ENCODE measurements around the gene SCAPER.
"Not testable (repeated sequence)": the region's sequence is repeated elsewhere in the genome, so short reads cannot be mapped to it uniquely, and the experiment has no call there.

The SCAPER gene

DNA sequence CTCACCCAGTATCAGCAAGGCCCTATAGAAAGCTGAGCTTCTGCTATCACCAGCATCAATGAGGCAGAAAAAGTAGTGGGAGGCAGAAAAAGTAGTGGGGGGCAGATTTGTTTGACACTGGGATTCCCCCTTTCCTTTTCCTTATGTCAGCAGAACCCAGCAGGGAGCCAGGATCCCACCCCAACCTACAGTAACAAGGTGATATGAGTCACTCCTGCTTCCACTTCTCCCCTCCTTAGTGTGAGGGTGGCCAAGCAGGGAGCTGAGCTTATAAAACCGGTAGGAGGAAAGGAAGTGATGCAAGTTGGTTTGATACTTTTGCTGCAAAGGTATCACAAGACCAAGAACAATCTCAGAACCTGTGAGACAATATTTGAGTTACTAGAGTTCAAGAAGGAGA lies 128.7 kb downstream of the SCAPER start:
- DNase-seq: no peak

DNA sequence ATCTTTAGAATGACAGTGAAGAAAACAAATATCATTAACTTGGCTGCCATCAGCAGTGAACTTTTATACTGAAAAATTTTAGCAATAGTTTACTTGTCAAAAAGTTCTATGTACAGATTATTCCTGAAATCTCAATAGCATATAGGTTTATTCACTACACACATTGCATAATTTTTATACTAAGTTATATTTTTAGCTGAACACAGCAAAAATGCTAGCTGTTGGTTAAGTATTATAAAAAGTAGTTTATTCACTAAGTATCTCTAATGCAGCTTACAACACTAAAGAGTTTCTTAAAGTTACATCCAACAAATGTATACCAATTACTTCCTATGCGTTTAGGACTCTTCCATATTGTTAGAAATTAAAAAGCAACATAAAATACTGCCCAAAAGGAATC lies 131.9 kb downstream of the SCAPER start:
- DNase-seq: no peak

DNA sequence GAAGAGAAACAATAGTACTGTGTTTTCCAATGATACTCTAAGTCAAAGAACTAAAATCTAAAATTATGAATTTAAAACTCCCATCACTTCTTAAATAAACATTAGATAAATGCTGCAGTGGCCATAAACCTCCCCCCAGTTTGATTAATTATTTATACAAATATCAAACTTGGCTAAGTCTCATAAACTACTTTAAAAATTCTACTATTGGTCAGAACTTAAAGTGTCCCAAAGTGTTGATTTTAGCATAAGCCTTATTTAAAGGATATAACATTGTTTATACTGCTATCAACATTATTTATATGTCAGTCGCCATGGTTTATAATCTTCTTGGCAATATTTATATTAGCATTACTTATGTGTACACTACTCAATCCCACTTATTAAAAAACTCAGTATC lies 132.4 kb downstream of the SCAPER start:
- DNase-seq: no peak

DNA sequence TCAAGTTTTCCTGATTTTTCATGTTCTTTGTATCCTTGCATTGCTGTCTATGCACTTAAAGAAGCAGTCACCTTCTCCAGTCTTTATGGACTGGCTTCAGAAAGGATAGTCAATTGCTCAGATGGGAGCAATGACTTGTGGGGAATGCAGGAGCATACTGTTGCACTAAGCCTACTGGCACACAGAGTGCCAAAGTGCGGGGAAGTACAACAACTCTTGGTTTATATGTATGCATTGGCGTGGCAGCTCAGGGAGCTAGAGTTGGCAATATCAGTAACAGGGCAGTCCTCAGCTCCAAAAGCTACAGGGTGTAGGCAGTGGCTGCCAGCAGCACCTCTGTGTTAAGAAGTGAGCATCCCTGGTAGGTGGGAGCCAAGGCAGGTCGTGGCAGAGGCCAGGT lies 141.1 kb downstream of the SCAPER start:
- DNase-seq: no peak

DNA sequence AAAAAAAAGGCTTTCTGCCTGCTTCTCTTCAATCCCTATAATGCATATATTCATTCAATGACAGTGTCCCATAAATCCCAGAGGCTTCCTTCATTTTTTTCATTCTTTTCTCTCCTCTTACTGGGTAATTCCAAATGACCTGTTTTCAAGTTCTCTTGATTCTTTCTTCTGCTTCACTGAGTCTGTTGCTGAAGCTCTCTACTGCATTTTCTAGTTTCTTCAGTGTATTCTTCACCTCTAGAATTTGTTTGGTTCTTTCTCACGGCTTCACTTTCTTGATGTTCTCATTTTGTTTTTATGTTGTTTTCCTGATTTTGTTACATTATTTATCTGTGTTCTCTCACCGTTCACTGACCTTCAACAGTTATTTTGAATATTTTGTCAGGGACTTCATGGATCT lies 141.6 kb downstream of the SCAPER start:
- DNase-seq: no peak

DNA sequence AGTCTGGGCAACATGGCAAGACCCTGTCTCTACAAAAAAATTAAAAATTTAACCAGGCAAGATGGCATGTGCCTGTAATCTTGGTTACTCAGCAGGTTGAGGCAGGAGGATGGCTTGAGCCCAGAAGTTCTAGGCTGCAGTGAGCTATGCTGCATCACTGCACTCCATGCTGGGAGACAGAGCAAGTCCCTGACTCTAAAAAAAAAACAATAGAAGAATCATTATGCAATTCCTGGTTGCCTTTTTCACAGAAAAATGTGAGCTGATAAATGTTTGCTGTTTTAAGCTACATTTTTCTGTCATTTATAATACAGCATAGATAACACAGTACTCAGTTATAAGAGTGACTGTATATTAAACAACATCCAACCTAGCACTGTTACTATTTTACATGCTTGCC lies 148.8 kb downstream of the SCAPER start:
- DNase-seq: peak; percentile 3

DNA sequence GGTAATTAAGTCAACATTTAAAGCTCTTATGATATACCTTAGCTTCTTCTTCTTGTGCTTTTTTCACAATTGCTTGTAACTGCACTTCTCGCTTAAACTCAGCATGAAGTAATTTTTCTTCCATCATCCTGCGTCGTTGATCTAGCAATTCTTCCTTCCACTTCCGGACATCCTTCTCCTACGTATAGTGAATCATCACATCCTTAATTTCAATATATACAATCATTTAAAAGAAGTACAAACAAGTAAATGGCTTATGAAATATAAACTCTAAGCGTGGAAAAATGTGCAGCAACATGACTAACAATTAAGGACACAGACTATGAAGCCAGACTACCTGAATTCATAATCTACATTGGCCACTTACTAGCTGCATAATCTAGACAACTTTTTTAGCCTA lies 151.4 kb downstream of the SCAPER start:
- no peak for DNase-seq

DNA sequence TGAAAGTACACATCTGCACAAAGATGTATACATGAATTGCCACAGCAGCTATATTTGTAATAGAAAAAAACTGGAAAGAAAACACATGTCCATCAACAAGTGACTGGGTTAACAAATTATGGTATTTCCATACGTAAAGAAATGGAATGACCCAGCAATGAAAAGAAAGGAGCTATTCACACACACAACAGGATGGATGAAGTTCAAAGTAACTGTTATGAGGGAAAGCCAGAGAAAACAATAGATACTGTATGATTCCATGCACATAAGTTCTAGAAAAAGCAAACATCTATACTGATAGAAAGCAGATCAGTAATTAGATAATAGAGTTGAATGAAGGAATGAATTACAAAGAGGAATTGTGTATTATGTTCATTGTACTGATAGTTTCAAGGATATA lies 152.0 kb downstream of the SCAPER start:
- no peak for DNase-seq

DNA sequence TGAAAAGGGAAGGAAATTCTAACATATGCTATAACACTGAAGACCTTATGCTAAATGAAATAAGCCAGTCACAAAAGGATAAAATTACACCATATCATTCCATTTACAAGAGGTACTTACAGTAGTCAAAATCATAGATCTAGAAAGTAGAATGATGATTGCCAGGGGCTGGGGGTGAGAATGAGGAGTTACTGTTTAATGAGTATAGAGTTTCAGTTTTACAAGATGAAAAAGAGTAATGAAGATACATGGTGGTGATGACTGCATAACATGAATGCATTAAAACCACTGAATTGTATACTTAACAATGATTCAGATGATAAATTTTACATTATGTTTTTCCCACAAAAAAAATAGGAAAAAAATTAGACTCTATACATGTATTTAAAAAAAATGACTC lies 152.6 kb downstream of the SCAPER start:
- no peak for DNase-seq

DNA sequence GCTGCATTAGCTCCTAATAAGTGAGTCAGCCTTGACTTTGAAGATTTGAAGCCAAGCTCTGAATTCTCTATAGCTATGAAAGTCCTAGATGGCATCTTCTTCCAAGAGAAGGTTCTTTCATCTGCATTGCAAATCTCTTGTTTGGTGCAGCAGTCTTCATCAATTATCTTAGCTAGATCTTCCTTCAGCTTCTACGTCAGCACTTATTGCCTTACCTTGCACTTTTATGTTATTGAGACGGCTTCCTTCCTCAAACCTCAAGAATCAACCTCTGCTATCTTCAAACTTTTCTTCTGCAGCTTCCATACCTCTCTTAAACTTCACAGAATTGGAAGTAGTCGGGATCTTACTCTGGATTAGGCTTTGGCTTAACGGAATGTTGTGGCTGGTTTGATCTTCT lies 167.6 kb downstream of the SCAPER start:
- no peak for DNase-seq

DNA sequence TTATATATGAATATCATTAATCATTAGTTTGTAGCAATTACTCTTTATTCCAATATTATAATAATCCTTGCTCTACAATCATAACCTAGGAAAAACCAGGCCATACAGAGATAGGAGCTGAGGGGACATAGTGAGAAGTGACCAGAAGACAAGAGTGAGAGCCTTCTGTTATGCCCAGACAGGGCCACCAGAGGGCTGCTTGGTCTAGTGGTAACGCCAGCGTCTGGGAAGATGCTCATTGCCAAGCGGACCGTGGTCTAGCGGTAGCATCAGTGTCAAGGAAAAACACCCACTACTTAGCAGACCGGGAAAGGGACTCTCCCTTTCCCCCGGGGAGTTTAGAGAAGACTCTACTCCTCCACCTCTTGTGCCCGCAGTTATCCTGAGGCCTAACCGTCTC lies 172.8 kb downstream of the SCAPER start:
- DNase-seq: not testable (repeated sequence)

DNA sequence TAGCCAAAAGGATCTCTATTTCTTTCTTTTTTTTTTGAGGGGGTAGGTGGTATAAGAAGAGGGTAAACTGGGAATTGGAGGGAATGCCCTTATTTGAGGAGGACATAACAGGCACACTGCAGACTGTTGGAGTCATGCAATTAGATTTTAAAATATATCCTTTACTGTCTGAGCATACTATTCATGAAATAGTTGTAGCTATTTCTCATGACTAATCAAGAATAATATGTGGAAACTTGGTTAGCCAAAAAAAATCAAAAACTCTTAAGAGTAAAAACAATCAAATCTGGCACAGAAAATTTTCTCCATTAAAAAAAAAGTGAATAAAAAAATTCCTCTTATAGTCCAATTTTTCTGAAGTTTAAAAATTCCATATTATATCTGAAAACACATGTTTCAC lies 174.9 kb downstream of the SCAPER start:
- no peak for DNase-seq

DNA sequence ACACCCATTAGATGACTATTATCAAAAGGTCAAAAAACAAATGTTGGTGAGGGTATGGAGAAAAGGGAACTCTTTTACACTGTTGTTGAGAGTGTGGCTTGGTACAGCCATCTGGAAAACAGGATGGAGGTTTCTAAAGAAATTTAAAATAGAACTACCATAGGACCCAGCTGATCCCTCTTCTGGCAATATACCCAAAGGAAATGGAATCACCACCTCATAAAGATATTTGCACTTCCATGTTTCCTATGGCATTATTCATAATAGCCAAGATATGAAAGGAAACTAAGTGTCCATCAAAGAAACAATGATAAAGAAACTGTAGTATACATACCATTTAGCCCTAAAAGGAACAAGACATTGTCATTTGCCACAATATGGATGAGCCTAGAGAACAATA lies 186.3 kb downstream of the SCAPER start:
- no peak for DNase-seq

DNA sequence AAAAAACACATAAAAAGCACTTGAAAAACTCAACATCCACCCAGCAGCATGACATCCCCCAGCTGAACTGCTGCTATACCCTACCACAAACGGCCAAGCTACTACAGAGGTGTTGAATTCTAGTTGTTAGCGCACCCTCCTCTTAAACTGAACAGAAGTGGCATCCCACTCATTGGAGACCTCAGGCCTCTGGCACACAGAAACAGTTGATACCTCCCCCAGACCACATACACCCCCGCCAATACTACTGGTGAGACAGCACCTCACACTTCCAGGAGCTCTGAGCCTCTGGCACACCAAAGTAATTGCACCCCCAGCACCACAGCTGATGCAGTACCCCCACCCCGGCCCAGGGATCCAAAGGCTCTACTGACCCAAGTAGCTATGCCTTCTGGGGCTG lies 190.2 kb downstream of the SCAPER start:
- DNase-seq: no peak

DNA sequence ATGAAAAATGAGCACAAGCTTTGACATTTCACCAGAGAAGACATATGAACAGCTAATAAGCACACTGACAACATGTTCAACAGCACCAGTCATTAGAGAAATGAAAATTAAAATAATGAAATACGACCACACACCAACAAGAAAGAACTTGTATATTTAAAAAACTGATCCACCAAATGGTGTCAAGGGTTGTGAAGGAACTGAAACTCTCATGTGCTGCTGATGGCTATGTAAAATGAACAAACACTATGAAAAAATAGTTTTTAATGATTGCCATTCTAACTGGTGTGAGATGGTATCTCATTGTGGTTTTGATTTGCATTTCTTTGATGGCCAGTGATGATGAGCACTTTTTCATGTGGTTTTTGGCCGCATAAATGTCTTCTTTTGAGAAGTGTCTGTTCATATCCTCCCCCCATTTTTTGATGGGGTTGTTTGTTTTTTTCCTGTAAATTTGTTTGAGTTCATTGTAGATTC lies 193.8 kb downstream of the SCAPER start:
- DNase-seq: no peak

DNA sequence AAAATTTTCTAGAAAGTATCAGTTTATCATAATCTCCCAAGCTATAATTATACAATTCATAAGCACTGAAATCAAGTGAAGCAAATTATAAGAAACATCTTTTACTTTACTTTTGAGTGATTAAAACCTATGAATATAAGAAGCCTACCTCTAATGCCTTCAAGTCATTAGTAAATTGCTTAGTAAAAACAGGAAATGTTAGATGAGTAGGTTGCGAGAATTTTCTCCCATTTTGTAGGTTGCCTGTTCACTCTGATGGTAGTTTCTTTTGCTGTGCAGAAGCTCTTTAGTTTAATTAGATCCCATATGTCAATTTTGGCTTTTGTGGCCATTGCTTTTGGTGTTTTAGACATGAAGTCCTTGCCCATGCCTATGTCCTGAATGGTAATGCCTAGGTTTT lies 201.1 kb downstream of the SCAPER start:
- DNase-seq: not testable (repeated sequence)

DNA sequence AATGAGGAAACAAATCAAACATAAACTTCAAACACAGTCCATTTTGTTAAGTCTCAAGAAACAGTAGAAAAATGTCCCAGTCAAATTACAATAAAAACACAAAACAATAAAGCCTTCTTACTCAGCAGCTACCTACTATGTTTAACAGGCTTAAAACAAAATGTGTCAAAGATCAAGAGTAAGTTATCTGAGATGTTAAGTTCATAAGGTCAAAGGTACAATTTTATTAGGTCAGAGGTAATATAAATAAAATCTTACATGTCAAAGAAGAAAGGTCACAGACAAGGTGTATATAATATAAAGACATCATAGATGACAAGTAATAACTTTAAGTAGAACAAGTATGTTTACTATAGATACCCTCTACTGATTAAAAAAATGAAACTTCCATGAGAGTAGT lies 208.3 kb downstream of the SCAPER start:
- DNase-seq: no peak

DNA sequence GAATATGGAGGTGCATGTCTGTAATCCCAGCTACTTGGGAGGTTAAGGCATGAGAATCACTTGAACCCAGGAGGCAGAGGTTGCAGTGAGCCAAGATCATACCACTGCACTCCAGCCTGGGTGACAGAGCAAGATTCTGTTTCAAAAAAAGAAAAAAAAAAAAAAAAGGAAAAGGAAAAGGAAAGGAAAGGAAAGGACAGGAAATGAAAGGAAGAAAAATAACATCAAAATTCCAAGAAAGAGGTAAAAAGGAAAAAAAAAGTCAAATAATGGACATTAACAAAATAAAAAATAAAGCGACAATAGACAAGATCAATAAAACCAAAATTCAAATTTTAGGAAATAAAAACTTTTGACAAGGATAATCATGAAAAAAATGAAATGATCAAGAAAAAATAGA lies 212.6 kb downstream of the SCAPER start:
- not testable (repeated sequence) for DNase-seq

DNA sequence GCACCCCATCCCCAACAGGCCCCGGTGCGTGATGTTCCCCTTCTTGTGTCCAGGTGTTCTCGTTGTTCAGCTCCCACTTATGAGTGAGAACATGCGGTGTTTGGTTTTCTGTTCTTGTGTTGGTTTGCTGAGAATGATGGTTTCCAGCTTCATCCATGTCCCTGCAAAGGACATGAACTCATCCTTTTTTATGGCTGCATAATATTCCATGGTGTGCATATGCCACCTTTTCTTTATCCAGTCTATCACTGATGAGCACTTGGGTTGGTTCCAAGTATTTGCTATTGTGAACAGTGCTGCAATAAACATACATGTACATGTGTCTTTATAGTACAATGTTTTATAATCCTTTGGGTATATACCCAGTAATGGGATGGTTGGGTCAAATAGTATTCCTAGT lies 217.5 kb downstream of the SCAPER start:
- DNase-seq: not testable (repeated sequence)

DNA sequence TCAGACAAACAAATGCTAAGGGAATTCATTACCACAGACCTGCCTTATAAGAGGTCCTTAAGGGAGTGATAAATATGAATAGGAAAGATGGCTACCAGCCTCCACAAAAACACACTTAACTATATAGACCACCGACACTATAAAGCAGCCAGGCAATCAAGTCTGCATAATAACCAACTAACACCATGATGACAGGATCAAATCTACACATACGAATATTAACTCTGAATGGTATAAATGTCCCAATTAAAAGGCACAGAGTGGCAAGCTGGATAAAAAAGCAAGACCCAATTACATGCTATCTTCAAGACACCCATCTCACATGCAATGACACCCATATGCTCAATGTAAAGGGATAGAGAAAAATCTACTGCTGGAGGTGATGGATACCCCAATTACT lies 221.1 kb downstream of the SCAPER start:
- DNase-seq: no peak

DNA sequence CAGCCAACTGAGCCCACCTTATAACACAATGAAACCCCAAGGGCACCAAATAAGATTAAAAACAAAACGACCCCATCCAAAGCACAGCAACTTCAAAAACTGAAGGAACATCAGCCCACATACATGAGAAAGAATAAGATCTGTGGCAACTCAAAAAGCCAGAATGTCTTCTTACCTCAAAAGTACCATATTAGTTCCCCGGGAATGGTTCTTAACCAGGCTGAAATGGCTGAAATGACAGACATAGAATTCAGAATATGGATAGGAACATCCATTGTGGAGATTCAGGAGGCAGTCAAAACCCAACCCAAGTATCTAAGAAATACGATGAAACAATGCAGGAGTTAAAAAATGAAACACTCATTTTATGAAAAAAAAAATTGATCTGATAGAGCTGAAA lies 222.3 kb downstream of the SCAPER start:
- DNase-seq: no peak

DNA sequence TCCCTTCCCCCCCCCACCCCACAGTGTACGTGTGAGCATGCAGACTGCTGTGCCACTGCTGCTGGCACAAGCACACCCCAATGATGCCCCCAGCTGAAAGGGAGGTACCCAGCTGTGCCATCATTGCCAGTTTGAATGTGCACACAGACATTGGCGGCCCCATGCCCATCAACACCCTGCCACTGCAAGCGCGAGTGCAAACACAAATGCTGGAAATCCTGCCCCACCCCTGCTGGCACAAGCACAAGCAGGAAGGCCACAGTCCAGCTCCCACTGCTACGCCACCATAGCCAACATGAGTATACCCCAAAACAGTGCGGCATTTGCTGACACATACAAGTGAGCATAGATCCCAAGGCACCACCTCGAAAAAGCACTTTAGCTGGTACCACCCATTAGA lies 222.9 kb downstream of the SCAPER start:
- DNase-seq: no peak

DNA sequence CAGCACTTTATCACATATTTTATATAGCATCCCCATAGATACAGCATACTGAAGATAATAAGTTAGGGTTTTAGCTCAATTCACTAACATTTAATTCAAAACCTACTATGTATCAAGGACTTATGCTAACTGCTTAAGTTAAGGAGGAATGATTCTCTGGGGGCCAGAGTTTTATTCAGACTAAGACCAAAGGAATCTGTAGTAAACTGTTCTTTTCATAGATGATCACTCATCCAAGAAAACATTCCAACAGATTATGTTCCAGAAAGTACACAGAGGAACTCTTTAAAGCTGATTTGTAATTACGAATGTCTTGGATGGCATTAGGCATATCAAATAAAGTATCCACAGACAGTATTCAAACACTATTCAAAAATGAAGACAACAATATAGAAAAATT lies 226.4 kb downstream of the SCAPER start:
- DNase-seq: peak; percentile 33

DNA sequence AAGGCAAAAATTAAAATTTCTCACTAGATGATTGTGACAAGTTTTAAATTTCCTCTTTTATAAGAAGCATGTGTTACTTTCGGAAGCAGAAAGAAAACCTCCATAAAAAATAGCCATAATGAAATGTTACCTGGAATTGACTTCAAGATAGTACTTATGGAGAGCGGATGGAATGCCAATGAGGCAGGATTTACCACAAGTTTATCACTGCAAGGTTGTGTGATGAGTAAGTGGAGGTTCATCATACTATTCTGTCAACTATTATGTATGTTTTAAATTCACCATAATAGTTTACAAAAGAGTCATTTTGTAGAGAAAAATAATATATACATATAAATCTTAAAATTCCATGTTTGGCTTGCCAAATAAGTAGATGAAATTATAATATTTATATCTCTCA lies 230.3 kb downstream of the SCAPER start:
- DNase-seq: peak; percentile 64

DNA sequence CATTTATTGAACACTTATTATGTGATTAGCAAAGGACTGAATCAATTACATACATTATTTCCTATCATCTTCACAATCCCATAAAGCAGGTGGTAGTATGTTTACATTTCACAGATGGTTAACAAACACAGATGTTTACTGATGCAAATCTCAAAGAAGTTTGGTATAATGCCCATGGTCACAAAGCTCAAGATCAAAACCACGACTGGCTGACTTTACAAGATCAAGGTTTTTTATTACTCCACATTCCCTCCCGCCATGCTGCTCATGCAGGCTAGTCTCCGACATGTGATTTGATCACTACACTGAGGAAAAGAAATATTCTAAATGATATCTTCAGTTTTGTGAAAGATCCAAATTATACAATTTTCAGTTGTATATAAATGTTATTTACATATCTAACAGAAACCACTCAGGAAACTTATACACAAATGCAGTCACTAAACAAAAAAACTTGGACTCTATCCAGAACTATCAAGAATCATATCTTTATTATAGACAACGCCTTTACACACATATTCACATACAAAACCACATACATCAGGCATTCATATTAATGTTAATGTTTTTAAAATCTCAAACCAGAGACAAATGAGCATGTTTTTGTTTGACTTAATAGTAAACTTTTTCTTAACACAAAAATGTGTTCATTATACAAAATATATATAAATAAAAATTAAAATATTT lies 235.5 kb downstream of the SCAPER start:
- DNase-seq: no peak
